OCI-LY7 (cell line): Measurements from ENCODE around the gene NPAS2.

Experiments
- EZH2phosphoT487 ChIP-seq: fragments of 200-600 bp; sonication (generic); IDR thresholded peaks from 2 replicates; pipeline ENCODE4 v1.6.1; 2018; ENCODE audit warnings: low read depth, borderline replicate concordance, mild to moderate bottlenecking, mixed run types, antibody characterized with exemption, low read length, moderate library complexity, mixed read lengths
- TF ChIP-seq, protein P1 (sequence below): fragments of 200-600 bp; sonication (generic); conservative IDR thresholded peaks from 2 replicates; pipeline ENCODE4 v1.5.1; 2014; ENCODE audit warnings: mild to moderate bottlenecking, antibody characterized with exemption, low read length, moderate library complexity, mixed read lengths

DNA sequence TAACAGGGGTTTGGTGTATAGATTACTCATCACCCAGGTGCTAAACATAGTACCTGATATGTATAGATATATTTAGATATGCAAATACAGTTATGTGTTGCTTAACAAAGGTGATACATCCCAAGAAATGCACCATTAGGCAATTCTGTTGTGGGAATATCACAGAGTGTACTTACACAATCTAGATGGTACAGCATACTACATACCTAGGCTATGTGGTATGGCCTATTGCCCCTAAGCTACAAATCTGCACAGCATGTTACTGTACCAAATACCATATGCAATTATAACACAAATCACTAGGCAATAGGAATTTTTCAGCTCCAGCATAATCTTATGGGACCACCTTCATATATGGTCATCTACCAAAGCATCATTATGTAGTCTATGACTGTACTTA is 43.5 kb upstream of the NPAS2 start:
- TF ChIP-seq, protein P1, sequence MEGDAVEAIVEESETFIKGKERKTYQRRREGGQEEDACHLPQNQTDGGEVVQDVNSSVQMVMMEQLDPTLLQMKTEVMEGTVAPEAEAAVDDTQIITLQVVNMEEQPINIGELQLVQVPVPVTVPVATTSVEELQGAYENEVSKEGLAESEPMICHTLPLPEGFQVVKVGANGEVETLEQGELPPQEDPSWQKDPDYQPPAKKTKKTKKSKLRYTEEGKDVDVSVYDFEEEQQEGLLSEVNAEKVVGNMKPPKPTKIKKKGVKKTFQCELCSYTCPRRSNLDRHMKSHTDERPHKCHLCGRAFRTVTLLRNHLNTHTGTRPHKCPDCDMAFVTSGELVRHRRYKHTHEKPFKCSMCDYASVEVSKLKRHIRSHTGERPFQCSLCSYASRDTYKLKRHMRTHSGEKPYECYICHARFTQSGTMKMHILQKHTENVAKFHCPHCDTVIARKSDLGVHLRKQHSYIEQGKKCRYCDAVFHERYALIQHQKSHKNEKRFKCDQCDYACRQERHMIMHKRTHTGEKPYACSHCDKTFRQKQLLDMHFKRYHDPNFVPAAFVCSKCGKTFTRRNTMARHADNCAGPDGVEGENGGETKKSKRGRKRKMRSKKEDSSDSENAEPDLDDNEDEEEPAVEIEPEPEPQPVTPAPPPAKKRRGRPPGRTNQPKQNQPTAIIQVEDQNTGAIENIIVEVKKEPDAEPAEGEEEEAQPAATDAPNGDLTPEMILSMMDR: no peak
- TF ChIP-seq EZH2phosphoT487: no peak
